Choroid plexus epithelial cell (primary cell): ENCODE measurements around the gene GSTCD.

Experiments
- DNase-seq: peaks from one replicate; pipeline ENCODE4 v3.0.0-alpha.2; 2010; ENCODE audit warnings: low read depth
- H3K4me3 ChIP-seq: 2 replicates; pipeline ENCODE4 v1.5.1; 2011; ENCODE audit warnings: low read depth, mild to moderate bottlenecking, control low read depth, low read length, moderate library complexity
- TF ChIP-seq, protein P1 (sequence below): conservative IDR thresholded peaks from 2 replicates; pipeline ENCODE4 v1.5.1; 2011; ENCODE audit warnings: low read depth, mild to moderate bottlenecking, control low read depth, inconsistent platforms, low read length, moderate library complexity

GSTCD gene

DNA sequence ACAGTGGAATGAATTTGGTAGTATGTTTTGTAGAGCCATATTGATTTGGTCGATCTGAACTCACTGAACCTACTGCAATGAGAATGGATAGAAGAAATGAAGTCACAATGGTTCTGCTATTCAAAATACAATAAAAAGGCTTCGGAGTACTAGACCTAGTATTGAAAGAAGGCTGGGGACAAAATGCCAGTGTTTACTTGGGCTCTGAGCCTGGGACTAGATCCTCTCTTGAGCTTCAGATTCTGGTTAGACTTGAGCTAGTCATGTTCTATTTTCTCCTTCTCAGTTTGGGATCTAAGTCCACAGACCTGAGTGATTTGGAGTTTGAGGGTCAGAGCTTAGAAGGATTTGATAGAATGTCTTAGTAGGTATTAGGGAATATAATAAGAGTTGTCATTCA, 10.0 kb upstream of the GSTCD start:
- no peak overlapping the region for H3K4me3 ChIP-seq
- TF ChIP-seq, protein P1, sequence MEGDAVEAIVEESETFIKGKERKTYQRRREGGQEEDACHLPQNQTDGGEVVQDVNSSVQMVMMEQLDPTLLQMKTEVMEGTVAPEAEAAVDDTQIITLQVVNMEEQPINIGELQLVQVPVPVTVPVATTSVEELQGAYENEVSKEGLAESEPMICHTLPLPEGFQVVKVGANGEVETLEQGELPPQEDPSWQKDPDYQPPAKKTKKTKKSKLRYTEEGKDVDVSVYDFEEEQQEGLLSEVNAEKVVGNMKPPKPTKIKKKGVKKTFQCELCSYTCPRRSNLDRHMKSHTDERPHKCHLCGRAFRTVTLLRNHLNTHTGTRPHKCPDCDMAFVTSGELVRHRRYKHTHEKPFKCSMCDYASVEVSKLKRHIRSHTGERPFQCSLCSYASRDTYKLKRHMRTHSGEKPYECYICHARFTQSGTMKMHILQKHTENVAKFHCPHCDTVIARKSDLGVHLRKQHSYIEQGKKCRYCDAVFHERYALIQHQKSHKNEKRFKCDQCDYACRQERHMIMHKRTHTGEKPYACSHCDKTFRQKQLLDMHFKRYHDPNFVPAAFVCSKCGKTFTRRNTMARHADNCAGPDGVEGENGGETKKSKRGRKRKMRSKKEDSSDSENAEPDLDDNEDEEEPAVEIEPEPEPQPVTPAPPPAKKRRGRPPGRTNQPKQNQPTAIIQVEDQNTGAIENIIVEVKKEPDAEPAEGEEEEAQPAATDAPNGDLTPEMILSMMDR: no peak
- no peak for DNase-seq

DNA sequence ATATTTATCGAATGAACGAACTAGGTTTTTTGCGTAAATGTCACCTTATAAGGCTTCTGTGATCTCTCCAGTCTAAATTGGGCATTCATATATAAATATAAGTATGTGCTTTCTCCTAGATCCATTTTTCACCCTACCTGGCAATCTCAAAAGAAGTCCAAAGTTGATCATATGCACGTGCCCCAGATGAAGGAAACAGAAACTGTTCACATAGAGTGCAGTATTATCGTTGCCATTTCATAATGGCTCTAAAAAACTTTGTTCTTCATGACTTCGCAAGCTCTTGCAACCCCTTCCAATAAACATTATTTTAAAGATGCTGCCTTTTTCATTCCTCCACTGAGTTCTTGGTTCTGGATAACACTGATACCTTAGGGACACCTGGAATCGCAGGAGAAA, 803 bp upstream of the GSTCD start:
- H3K4me3 ChIP-seq: peak overlapping the region; percentile 99
- TF ChIP-seq, protein P1: no peak
- peak; percentile 11 for DNase-seq

DNA sequence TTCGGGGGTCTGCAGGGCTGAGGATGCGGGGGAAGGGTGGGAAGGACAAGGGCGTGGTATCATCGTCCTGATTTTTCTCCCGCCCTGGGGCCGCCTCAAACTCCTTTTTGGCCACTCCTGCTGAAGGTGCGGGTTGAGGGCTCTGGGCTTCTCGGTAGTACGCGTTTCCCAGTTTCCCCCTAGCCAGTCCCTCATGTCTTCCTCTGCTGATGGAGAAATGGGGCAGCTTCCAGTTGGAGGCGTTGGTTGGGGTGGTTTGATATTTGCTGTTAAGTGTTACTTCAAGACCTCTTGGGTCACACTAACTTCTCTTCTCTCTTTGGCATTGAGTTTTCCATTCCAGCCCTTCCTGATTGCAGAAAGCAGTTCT, 482 bp downstream of the GSTCD start:
- peak overlapping the region; percentile 99 for H3K4me3 ChIP-seq
- DNase-seq: peak; percentile 9
- TF ChIP-seq, protein P1: no peak

DNA sequence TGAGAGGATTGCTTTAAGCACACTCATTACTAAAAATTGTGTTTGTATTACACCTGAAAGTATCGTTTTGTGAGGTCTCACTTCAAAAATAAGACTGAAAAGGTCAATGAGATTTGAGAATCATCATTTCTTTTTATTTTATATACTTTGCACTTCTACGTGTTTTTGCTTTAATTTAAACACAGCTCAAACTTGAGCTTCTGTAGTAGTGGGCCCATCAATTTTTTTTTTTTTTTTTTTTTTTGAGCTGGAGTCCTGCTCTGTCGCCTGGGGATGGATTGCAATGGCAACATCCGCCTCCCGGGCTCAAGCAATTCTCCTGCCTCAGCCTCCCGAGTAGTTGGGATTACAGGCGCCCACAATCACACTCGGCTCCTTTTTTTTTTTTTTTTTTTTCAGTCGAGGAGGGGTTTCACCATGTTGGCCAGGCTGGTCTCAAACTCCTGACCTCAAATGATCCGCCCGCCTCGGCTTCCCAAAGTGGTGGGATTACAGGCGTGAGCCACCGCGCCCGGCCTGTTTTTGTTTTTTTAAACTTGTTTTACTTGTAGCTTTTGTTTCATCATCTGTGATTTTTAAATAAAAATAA, 1.5 kb downstream of the GSTCD start:
- TF ChIP-seq, protein P1: no peak
- no peak for DNase-seq
- no peak overlapping the region for H3K4me3 ChIP-seq

DNA sequence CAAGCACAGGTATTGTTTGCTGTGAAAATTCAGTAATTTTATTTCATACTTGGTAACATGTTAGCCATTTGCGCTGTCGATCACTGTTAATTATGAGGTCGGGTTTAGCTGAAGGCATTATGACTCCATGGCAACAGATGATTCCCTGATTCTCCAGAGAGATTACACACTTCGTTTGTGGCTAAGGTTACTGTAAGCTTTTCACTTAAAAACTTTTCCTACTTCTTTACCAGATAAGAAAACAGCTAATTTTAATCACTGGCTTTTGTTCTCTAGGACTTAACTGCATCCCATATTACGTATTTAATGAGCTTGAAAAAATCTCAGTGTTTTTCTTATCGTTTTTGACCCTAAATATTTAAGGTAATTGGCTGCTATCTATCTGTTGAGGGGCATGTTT, 2.1 kb downstream of the GSTCD start:
- DNase-seq: no peak
- TF ChIP-seq, protein P1: no peak
- no peak overlapping the region for H3K4me3 ChIP-seq

DNA sequence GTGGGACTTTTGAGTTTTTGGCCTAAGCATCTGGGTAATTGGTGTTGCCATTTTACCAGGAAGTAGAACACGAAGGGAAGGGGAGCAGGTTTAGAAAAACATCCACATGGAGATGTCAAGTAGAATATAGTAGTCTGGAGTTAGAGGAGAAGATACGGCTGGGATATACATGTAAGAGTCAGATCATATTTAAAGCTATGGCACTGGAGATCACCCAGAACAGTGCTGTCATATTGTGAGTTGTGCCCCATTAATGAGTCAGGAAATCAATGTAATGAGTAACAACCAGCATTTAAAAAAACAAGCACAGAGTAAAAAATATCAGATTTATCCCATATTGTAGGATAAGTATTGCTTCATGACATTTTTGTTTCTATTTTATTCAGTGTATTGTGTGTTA, 4.2 kb downstream of the GSTCD start:
- no peak for DNase-seq
- TF ChIP-seq, protein P1: no peak
- no peak overlapping the region for H3K4me3 ChIP-seq

DNA sequence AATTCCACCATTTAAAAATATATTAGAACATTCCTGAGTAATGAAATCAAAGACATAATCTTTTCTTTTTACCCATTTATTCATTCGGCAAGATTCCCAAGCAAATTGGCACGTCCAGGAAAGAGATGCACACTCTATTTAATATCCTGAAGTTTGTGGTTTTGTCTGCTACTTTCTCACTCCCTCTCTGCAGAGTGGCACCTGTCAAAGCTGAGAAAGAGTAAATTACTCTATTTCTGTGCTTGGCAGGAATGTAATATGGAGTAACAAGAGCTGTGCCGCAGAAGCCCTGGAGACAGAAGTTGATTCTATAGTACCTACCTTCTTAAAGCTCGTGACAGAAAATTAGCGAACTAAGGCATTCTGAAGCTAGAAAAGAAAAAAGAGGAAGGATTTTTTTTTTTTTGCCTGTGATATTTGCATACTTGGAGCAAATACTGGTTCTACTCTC, 5.5 kb downstream of the GSTCD start:
- DNase-seq: peak; percentile 4
- H3K4me3 ChIP-seq: no peak overlapping the region
- TF ChIP-seq, protein P1: no peak
